PFSK-1 (cell line): Measurements from ENCODE around the gene THBD.

Source experiments
- POLR2AphosphoS5 ChIP-seq: IDR thresholded peaks from 2 replicates; pipeline ENCODE4 v1.6.1; 2012; ENCODE audit warnings: low read depth, mild to moderate bottlenecking, control low read depth, low read length, moderate library complexity
- REST ChIP-seq, 2 experiments: IDR thresholded peaks; 2 replicates each; pipeline versions ENCODE4 v1.6.1 to v1.8.0; 2011 to 2012; ENCODE audit warnings: low read depth in 2 of 2, low read length in 2 of 2, control low read depth in 1 of 2, inconsistent platforms in 1 of 2, mild to moderate bottlenecking in 1 of 2, moderate library complexity in 1 of 2; ENCODE audit not compliant: insufficient read depth in 1 of 2
- SIN3A ChIP-seq: IDR thresholded peaks from 2 replicates; pipeline ENCODE4 v1.6.1; 2012; ENCODE audit warnings: mild to moderate bottlenecking, low read length, moderate library complexity, borderline replicate concordance; ENCODE audit not compliant: insufficient read depth
- TAF1 ChIP-seq: IDR thresholded peaks from 2 replicates; pipeline ENCODE4 v1.6.1; 2012; ENCODE audit warnings: low read length, control low read depth, borderline replicate concordance; ENCODE audit not compliant: insufficient read depth

GRCh38 chr20:23058240-23058639, 8.8 kb upstream of the THBD start:
- TF ChIP-seq REST (IDR thresholded peaks at IDR 0.05; ENCODE audit: insufficient read depth in 1 of 2, low read depth in 2 of 2, low read length in 2 of 2): no peak
- TF ChIP-seq SIN3A: no peak
- TF ChIP-seq POLR2AphosphoS5: no peak
- no peak for TF ChIP-seq TAF1
